ENCODE measurements around the gene CNEP1R1.

DNA sequence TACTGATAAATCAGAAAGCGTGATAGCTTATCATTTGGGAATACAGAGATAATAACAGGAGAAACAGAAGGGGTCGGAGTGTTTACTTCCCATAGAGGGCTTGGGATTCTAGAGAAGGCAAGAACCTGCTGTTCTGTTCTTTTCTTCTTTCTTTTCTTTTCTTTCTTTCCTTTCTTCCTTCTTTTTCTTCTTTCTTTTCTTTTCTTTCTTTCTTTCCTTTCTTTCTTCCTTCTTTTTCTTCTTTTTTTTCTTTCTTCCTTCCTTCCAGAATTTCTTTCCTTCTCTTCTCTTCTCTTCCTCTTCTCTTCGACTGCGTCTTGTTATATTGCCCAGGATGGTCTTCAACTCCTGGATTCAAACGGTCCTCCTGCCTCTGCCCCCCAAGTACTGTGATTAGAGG lies 18.3 kb downstream of the CNEP1R1 start:
- TF ChIP-seq FOXK2 (IDR thresholded peaks at IDR 0.05), result no peak
- no peak for TF ChIP-seq HDGF (IDR thresholded peaks at IDR 0.05; ENCODE audit: borderline replicate concordance)
- TF ChIP-seq TARDBP (IDR thresholded peaks at IDR 0.05), result no peak
- no peak for TF ChIP-seq SP1 (IDR thresholded peaks at IDR 0.05)
- no peak for TF ChIP-seq NFRKB (IDR thresholded peaks at IDR 0.05)
- no peak for TF ChIP-seq SUZ12 (IDR thresholded peaks at IDR 0.05)
- TF ChIP-seq BHLHE40 (IDR thresholded peaks at IDR 0.05; ENCODE audit: borderline replicate concordance), result no peak
- no peak for TF ChIP-seq FOXM1 (IDR thresholded peaks at IDR 0.05; ENCODE audit: borderline replicate concordance)
- no peak for TF ChIP-seq ARNT (IDR thresholded peaks at IDR 0.05)
- no peak for TF ChIP-seq ZNF384 (IDR thresholded peaks at IDR 0.05)
- TF ChIP-seq L3MBTL2 (conservative IDR thresholded peaks at IDR 0.05), result no peak
- TF ChIP-seq, protein P1, sequence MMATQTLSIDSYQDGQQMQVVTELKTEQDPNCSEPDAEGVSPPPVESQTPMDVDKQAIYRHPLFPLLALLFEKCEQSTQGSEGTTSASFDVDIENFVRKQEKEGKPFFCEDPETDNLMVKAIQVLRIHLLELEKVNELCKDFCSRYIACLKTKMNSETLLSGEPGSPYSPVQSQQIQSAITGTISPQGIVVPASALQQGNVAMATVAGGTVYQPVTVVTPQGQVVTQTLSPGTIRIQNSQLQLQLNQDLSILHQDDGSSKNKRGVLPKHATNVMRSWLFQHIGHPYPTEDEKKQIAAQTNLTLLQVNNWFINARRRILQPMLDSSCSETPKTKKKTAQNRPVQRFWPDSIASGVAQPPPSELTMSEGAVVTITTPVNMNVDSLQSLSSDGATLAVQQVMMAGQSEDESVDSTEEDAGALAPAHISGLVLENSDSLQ (IDR thresholded peaks at IDR 0.05), result no peak
- no peak for TF ChIP-seq LEF1 (IDR thresholded peaks at IDR 0.05; ENCODE audit: borderline replicate concordance)

All from HEK293T (cell line).